HT1080 (cell line): Measurements from ENCODE around the gene GSTCD. TPM values are rescaled to one million over a fixed set of nuclear protein-coding genes. Genes with fewer than 3 reads are reported as not detected.

Experiments used
- DNase-seq: peaks from one replicate; pipeline ENCODE4 v3.0.0-alpha.2; 2015; ENCODE audit warnings: low read depth
- total RNA-seq: library from RNA; depleted of rRNA; stranded (reverse); fragments of >200 nt; shearing (Covaris generic); gene quantifications from 2 replicates; pipeline ENCODE4 v1.2.3, GENCODE V29; 2014; rRNA removed

GSTCD gene
- total RNA-seq, 1 experiment from 2014 or later, result 23.1 TPM

DNA sequence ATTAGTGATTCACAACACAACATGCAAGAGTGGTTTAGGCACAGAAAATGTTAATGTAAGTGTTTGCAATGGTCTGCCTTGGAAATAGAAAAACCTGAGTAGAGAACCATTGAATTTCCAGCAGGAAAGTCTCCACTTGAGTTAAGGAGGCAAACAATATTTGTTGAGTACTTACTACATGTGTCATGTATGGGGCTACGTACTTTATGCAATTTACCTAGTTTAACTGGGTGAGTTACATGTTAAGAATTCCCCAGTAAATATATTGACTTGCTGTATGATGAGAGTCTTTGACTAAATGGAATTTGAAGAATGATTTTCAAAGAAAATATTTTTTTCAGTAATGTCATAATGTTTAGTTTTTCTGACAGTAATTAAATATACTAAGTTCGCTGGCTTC lies 178.9 kb downstream of the GSTCD start:
- DNase-seq, result no peak

DNA sequence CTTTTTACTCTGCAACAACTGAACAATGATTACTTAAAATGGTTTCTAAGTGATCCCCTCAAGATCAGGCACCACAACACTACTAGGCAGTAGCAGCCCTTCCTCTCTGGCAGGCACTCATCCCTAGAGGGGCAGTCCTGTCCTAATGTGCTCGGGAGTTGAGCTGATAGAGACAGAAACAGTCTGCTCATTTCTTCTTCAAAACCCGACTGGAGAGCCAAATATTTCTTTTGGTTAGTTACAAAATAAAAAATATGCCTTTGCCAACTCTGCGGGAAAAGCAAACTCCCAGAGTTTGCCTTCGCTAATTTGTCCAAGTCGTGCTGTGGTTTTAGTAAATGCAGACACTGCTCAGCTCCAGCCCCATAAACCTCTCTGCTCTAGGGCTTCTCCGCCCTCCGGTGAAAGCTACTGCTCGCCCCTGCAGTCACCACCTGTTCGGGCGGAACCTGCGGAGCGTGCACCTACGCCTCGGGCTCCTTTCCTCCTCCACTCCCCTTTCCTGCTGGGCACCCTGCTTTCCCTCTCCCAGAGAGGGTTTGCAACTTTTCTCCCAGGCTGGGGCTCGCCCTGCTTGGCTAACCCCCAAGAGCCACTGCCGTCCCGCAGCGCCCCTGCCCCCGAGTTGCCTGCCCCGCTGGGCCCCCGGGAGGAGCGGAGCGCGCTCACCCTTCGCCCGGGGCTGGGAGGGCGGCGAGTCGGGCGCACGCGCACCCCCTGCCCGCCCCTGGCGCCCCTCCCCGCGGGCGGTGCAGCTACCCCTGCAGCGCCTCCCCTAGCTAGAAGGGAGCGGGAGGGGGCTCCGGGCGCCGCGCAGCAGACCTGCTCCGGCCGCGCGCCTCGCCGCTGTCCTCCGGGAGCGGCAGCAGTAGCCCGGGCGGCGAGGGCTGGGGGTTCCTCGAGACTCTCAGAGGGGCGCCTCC lies 186.3 kb downstream of the GSTCD start, which contains the start of gene NPNT:
Gene NPNT (plus strand): TSS at position 812 of the 923 bp plus-strand sequence. CDS start 182 bp downstream, outside the sequence.
- DNase-seq, result no peak

GRCh38 chr4:105895583-105896460 lies 187.2 kb downstream of the GSTCD start:
- no peak for DNase-seq

DNA sequence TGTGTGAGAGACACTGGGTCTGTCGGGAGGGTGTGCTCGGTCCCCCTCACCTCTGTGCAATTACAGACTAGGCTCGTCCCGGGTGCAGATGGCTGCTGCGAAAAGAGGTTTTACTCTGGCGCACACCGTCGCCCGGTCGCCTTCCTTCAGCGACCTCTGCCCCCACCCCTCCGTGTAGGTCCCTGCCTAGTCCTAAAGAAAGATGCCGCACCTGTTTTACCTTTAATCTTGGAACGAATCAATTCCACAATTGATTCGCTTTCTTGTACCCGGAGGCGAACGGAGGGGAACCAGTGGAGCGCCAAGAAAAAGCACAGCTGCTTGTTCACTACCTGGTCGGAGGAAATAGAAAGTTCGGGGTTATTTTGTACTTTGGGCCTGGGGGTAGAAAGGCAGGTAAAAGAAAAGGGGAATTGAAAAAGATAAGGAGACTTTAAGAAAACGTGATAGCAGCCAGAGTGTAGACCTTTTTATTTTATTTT lies 187.9 kb downstream of the GSTCD start:
- DNase-seq, result no peak

Other genes starting within 250 kb of the GSTCD start
- 80.1 and 91.6 TPM in 2 replicates for gene PPA2, start 234.7 kb upstream of the GSTCD start, total RNA-seq
- gene ARHGEF38, start 156.2 kb upstream of the GSTCD start, total RNA-seq, result not detected in 2 replicates
- gene INTS12, start 95 bp upstream of the GSTCD start, total RNA-seq, result 21.2 and 25.1 TPM in 2 replicates
- not detected in 2 replicates for gene NPNT, start 186.7 kb downstream of the GSTCD start, total RNA-seq